ENCODE data around the gene C1orf116.

Gene C1orf116

DNA sequence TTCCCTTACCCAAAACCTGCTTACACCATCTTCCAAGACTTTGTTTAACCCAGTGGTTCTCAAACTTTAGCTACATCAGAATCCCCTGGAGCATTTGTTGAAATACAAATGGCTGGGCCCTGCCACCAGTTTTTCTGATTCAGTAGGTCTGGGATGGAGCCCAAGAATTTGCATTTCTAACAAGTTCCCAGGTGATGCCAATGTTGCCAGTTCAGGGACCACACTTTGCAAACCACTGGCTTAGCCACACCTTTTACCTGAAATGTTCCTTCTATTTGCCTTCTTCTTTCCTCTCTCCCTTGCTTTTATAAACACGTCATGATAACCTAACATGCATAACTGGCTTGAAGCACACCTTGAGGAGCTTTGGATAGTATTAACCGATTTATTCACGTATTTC is 46.2 kb downstream of the C1orf116 start:
- no peak for DNase-seq

DNA sequence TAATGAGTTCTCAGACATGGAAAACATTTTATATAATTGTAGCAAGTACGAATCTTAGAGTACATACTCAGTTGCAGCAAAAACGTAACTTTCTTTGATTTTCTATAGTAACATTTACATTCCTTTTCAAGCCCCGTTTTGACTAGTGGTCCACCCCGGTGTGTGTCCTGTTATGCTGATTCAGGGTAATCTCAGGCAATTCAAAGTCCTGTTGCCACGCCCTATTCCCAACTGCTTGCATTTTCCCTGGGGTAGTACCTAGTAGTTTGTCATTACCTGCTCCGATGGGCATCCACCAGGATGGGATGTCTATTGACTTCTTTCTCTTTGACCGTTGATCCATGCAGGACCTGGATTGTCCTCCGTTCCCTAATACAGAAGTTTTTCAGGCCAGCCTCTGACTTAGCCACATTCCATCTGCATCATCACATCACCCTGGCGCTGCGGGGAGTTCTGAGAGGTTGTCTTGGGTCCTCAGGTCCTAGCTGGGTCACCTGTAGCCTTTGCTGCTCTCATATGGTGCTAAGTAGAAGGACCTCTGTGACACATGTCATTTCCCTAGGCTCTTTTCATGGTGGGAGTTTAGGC is 47.3 kb downstream of the C1orf116 start:
- no peak for DNase-seq

DNA sequence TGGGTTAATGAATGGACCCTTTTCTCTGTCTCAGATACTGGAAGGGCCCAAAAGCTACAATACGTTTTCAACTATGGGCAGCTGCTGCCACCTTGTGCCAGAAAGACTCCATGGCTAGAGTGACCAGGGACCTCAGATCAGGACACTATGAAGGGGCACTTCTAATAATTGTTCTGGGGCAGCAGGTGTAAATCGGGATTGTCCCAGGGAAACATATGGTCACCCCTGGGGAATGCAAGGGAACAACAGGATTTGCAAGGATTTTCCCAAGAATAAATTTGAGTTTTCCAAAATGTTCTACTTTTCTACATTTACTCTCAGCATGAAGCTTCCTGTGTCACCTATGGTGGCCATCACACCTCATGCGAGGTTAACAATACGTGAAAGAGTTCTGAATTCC is 50.3 kb downstream of the C1orf116 start:
- peak; percentile 8 to 26 for DNase-seq

DNA sequence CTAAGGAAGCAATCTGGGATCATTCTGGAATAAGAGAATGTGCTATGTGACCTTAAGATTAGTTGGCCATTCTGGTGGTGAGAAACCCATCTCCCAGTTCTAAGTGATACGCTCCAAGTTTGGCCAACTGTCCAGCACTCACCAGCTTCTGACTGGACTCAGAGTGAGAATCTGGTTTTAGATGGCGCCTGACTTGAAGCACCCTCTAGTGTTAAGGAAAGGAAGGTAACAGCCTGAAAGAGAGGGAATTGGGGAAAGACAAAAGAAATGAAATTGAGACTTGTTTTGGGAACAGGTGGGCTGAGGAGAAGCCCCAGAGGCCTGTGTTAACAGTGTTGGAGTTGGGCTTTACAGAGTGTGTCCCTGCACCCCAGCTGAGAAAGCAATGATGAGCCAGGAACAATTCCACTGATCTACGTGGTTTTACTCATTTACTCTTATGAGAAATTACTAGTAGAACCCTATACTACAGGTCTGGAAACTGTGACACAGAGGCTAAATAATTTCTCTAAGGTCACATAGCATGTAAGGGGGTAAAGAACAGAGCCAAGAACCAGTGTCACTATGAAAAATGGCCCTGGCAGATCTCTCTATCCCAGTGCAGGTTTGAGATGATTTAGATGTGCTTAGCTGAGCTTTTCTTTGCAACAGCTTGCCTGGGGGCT is 53.0 kb downstream of the C1orf116 start:
- DNase-seq, result no peak

DNA sequence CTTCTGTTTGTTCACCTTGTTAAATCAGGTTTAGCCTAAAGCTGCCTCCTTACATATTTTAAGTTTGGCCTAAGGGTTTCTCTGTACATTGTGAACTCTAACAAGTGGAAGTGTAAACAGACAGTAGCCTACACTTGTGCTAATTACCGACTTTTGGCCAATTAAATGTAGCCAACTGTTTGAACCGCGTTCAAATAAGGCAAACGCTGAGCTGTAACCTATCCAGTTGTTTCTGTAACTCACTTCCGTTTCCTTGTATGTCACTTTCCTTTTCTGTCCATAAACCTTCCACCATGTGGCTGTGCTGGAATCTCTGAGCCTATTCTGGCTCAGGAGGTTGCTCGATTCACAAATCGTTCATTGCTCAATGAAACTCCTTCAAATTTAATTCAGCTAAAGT is 54.3 kb downstream of the C1orf116 start:
- no peak for DNase-seq

DNA sequence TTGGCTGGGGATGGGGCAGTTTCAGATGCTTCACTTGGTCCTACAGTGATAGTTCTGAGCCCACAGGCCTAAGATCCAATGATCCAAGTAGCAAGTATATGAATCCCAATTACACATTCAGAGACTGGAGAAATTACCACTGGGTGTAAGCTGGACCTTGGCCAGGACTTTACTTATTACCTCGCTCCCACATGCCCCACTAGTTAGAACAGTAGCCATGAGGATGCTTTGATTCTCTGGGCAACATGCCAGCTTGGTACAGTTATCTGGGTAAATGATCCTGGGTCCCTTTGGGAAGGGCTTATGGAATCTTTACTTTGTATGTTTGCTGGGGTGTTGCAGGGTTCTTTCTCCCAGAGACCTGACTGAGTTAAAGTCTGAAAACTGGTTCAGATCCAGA is 57.2 kb downstream of the C1orf116 start:
- DNase-seq, result no peak

DNA sequence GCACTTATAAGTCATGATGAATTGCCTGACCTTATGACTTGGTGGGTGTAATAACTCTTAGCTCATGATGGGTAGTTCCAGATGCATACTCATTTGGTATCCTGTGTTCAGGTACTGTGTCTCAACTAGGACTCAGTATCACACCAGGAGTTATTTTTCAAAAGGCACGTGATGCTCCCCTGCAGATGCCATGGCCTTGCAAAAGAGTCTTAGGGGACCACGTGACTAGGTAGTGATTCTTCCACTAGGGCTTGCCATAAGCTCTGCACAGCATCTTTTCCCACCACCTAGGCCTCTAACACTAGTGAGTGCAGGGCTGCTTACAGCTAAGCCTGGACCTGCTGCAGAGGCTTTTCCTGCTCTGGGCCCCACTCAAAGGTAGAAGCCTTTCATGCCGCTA is 58.4 kb downstream of the C1orf116 start:
- no peak for DNase-seq

DNA sequence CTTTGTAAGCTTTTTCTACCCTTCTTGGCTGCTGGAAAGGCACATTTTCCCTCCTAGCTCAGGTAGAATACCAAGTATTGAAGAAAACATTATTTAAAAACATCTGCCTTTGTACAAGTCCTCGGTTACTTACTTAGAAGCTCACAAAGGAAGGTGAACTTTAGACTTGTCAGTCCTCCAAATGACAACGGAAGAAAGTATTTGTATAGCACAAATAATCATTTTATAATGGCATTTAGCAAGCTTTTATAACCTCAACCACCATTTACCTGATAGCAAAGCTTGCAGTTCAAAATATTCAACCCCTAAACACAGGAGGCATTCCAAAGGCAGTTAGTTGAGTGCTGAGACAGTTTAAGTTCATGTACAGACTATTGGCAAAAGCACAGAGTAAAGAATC is 59.8 kb downstream of the C1orf116 start:
- no peak for DNase-seq

DNA sequence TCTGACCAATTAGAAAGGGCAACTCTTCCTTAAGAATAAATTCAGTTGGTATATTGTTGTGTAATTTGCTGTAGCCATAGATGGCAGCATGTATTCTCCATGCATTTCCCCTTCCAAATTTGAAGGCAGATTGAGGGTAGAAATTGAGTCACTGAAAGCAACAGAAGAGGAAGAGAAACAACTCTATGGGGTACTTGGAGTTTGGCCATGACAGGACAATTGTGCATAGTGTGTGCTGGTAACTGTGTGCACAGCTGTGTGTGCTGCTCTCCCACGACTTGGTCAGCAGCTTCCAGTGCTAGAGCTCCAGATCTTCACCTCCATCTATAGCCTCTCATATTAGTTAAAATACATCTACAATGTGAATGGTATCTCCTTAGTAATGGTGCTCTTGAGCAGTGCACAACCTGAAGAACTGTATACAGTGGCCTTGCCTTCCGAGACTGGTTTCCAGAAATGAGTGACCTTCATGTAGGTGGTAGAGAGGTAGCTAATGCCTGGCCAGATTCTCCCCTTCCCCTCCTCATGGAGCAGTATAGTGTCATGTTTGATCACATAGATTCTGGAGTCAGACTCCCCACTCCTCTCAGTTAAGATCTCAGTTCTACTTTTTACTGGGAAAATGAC is 61.4 kb downstream of the C1orf116 start:
- no peak for DNase-seq

DNA sequence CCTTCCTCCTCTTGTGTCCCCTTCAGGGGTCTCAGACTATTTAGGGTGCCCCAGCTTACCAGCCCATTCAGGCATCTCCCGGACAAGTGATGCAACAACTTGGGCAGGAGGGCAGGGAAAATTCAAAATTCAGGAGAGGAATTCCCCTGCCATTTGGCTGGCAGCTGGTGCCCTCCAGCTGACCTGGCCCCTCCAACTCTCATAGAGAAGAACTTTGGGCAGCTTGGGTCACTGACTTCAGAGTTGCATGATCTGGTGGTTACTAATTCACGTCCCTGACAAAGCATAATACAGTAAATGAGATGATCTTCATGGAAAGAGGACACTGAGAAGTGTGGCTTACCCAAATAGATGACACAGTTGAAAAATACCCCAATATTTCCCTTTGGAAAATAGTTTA is 62.1 kb downstream of the C1orf116 start, which contains the start of gene FCAMR:
Gene FCAMR (minus strand): TSS at position 15 of the 400 bp plus-strand sequence. CDS start 335 bp downstream, outside the sequence.
- DNase-seq, result no peak

DNA sequence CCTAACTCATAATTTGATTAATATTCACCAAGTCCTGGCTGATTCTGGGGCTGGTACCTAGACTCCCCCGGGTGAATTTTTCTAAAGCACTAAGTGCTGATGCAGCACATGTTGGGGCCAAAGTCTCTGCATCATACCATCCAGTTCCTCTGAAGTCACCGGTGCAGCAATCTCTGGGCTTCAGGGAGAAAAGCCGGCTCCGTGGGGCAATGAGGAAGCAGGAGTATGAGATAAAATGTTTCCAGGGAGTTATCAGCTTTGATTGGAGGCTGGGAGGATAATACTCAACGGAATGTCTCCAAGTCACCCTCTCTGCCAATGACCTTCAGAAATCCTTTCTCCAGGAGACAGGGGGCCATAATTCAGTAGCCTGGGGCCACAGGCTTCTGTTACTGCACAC is 63.5 kb downstream of the C1orf116 start:
- DNase-seq, result no peak
